Stimulated activated CD8-positive, alpha-beta memory T cell treated with anti-CD3 and anti-CD28 coated beads, Interleukin-7, amount 100 ng/mL, for 1 hour (primary cell): ENCODE measurements around the gene PAWR.
"Not testable (repeated sequence)": the region's sequence is repeated elsewhere in the genome, so short reads cannot be mapped to it uniquely, and the experiment has no call there.

Experiments used
- DNase-seq, 2 donors: peaks; one replicate each; pipeline ENCODE4 v3.0.0-alpha.2; 2020; ENCODE audit warnings: low read depth in 2 of 2

Gene PAWR

GRCh38 chr12:79592865-79593264 lies 97.9 kb downstream of the PAWR start:
- no peak for DNase-seq

DNA sequence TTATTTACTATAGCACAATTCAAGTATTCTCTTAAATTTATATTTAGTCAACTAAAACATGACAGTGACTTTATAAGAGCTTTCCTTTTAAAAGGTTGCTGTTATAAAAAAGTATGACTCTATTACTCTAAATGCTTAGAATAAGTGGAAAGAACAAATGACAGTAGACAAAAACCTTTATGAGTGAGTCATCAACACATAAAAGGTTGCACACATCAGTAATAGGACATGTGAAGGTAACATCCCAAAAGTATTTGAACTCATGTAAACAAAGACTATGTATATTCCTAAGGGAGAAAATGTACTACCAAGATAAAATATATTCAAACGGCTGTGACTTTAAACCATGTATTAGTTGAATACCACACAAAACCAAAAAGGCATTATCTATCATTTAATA lies 98.8 kb downstream of the PAWR start:
- DNase-seq = no peak

GRCh38 chr12:79590751-79591150 lies 100.0 kb downstream of the PAWR start:
- DNase-seq = no peak

DNA sequence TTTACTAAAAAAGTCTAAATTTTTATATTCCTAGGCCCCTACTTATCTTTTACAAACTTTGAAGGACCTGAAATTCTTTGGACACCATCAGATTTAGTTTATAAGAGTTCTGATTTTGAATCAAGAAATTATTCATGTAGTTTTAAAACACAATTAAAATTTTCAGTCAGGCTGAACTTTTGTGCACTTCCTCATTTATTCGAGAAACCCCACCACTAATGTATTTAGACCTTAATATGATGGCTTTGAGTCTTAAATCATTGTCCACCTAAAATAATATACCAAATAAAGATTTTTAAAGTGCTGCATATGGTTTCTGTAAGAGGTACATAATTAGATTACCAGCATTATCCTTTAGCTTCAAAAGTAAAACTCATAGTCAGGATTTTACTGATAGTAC lies 103.4 kb downstream of the PAWR start:
- no peak for DNase-seq

DNA sequence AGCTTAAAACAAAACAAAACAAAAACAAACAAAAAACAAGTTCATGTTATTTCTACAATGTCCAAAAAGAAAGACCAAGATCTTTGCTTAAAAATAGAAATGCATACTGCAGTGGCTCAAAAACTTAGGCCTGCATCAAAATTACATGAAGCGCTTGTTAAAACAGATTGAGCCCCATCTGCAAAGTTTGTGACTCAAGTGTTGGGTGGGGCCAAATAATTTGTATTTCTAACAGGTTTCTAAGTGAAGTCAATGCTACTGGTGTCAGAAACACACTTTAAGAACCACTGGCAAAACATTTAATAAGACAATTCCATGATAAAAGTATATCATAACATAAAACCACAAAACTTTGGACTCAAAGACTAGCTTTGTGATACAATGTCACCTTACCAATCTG lies 105.6 kb downstream of the PAWR start:
- no peak for DNase-seq

DNA sequence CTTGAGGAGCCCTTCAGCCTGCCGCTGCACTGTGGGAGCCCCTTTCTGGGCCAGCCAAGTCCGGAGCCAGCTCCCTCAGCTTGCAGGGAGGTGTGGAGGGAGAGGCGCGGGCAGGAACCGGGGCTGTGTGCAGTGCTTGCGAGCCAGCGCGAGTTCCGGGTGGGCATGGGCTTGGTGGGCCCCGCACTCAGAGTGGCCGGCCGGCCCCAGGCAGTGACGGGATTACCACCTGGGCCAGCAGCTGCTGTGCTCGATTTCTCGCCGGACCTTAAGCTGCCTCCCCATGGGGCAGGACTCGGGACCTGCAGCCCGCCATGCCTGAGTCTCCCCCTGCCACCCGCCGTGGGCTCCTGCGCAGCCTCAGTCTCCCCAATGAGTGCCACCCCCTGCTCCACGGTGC lies 116.9 kb downstream of the PAWR start:
- DNase-seq = no peak

DNA sequence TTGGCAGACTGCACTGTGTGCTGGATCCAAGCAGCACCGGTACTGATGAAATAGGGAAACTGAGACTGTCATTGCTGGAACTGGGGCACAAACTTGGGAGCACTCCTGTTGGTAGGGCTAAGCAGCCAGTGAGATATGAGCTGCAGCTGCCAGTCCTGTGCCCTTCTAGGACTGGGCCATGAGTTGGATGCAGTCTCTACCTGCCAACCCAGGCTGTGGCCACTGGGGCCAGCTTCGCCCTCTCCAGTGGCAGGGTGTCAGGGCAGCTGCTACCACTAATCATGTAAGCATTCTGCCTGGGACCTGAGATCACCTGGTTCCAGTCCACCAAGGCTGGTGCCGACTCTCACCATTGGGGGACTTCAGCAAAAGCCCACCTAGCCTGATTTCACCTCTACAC lies 121.1 kb downstream of the PAWR start:
- no peak for DNase-seq

DNA sequence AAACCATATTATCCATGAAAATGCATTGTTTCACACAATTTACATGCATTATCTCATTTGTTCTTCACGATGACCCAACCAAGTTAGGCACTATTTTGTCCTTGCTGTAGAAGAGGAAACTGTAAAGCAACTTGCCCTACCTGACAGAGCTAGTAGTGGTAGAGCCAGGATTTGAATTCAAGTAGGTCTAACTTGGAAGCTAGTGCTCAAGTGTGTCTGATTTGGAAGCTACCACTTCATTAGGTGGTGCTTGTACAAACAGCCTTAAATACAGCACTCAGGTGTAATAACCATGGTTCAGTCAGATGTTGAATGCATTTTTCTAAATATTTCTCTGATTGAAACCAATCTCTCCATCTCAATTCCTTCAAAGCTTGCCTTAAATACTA lies 123.6 kb downstream of the PAWR start:
- DNase-seq = no peak

GRCh38 chr12:79566452-79567174 lies 124.2 kb downstream of the PAWR start:
- DNase-seq = no peak

GRCh38 chr12:79564727-79565350 lies 125.9 kb downstream of the PAWR start:
- not testable (repeated sequence) for DNase-seq

DNA sequence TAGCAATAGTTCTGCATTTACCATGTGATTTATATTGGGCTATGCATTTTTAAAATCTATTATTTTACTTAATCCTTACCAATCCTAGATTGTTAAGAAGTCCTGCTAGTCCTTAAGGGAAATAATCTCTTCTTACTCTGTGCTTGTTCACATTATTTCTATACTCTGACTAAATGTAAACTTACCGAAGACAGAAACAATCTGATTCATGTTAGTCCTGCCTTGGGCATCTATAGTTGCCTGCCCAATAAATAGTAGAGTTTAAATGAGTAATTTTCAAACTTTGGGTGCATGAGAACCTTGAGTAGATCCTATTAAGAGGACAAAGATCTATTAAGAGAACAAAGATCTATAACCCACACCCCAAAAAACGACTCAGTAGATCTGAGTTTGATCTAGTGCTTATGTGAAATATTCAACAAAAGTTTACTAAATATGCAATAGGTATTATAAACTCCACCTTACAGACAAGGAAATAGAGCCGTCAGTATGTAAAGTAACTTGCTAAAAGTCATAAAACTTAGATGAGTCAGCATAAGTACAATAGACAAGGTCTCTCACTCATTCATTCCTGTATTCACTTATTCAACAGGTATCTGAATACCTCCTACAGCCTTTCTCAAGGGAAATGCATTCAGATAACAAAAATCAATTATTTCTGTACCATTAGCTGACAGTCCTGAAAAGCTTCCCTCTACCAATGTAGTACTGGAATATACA lies 127.6 kb downstream of the PAWR start:
- DNase-seq = no peak

DNA sequence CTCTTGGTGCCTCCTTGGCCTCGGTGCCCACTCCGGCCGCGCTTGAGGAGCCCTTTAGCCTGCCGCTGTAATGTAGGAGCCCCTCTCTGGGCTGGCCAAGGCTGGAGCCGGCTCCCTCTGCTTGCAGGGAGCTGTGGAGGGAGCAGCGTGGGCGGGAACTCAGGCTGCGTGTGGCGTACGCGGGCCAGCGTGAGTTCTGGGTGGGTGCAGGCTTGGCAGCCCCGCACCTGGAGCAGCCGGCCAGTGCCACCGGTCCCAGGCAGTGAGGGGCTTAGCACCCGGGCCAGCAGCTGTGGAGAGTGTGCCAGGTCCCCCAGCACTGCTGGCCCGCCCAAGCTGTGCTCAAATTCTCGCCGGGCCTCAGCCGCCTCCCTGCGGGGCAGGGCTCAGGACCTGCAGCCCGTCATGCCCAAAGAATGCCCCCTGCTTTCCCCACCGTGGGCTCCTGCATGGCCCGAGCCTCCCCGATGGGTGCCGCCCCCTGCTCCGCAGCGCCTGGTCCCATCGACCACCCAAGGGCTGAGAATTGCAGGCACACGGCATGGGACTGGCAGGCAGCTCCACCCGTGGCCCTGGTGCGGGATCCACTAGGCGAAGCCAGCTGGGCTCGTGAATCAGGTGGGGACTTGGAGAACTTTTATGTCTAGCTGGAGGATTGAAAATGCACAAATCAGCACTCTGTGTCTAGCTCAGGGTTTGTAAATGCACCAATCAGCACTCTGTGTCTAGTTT lies 129.2 kb downstream of the PAWR start:
- DNase-seq = no peak

DNA sequence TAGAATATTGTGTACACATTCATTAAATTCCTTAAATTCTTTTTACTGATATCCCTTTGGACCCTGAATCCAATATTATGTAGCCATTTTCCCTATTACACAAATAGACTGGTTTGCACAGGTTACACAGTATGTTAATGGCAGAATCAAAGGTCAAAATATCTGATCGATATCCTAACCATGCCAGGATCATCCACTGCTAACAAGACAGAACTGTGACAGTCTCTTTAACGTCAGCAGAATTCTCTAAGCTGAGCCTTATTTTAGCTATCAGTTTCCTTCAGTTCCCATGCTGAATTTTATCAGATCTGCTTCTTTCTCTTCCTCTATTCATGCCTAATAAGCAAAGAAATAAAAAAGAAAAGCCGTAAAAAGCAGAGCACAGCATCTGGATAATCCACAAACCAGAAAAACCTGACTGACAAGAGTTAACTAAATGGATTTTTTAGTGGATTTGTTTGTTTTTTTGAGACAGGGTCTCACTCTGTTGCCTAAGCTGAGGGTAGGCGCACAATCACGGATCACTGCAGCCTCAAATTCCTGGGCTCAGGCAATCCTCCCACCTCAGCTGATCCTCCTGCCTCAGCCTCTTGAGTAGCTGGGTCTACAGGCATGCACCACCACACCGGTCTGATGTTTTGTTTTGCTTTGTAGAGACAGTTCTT lies 130.4 kb downstream of the PAWR start:
- DNase-seq = no peak

- no peak for DNase-seq
Observed at GRCh38 chr12:79559591-79559990, 131.2 kb downstream of the PAWR start.

- DNase-seq = no peak
Observed at GRCh38 chr12:79558924-79559469, 131.8 kb downstream of the PAWR start.

GRCh38 chr12:79557690-79558315 lies 133.0 kb downstream of the PAWR start:
- DNase-seq = no peak

DNA sequence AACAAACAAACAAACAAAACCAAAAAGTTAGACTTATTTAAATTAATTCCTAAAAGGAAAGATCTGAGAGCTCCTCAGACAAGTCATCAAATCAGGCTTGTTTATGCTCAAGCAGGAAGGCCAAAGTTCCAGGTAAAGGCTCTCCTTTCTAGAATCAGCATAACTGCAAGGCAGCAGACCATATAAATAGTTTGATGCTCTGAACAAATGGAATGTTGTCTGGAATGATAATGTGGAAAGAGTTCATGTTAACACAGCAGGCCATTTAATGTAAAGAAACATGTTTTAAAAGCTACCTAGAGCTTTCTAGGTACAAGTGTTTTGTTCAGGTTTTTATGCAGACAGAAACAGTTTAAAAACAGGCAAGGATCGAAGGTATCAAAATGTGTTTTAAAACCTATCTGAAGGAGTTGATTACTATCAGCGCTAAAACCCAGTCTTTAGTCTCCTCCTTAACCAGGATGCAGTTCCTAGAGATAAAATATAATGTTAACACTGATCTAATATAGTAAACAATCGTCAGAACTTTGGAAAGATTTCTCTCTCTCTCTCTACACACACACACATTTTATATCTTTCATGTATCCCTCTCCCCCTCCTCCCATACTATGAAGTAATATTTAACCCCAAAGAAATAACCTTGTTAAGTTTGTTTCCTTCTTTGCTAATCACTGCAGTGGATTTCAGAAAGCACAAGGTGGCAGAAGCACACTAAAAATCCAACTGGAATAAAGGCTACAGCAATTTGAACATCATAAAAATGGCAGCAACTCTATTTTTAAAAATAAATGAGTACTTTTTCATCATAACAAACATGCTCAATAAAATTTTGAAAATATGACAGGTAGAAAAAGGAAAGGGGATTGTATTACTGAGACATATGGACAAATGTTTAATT lies 135.5 kb downstream of the PAWR start:
- DNase-seq = no peak

- DNase-seq = no peak
Observed at GRCh38 chr12:79553863-79554574, 136.7 kb downstream of the PAWR start.

DNA sequence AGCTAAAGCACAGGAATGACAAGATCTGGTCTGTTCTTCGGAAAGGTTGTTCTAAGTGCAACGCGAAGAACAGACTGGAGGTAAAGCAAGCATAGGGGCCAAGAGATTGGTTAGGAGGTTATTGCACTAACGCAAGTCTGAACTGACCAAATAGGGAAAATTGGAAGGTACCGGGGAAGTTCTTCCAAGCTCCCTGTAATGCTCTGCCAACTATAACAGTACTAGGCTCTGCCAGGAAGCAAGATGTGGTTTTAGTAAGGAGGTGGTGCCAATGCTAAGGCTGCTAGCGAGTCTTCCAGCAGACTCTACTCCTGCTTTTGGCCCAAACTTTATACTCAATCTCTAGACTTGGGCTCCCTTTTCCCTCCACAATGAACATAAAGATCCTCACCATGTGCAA lies 138.6 kb downstream of the PAWR start:
- DNase-seq = no peak
